ENCODE measurements around the gene BPIFB6.

BPIFB6 gene

GRCh38 chr20:32986331-32986966, 45.0 kb upstream of the BPIFB6 start:
- in situ Hi-C loops (cut with HindIII; ENCODE audit: low sequenced_read_pairs), result no loop called here
- TF ChIP-seq CTCF (IDR thresholded peaks at IDR 0.05; ENCODE audit: low read depth, low read length), result no peak
- no peak for DNase-seq (ENCODE audit: low read depth, low spot score)
- no peak overlapping the region for H3K4me3 ChIP-seq (ENCODE audit: low read depth, low read length)

- no peak for TF ChIP-seq CTCF (IDR thresholded peaks at IDR 0.05; ENCODE audit: low read depth, low read length)
- DNase-seq (ENCODE audit: low read depth, low spot score), result no peak
- in situ Hi-C loops (cut with HindIII; ENCODE audit: low sequenced_read_pairs), result no loop called here
- H3K4me3 ChIP-seq (ENCODE audit: low read depth, low read length), result no peak overlapping the region
These were observed 44.2 kb upstream of the BPIFB6 start for GRCh38 chr20:32987044-32987825.

DNA sequence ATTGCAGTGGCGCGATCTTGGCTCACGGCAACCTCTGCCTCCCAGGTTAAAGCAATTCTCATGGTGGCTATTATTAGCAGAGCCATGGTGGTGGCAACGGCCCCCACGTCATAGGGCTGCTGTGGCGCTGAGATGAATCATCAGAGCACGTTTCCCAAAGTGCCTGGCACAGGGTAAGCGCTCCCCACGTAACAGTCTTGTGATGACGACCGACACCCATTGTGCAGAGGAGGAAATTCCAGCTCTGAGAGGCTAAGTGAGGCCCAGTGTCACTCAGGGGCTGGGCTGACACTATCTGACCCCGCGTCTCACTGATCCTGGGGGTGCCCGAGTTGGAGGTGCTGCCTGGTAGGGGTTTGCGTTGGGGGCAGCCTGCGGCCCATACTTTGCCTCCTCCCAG, 43.4 kb upstream of the BPIFB6 start:
- no peak overlapping the region for H3K4me3 ChIP-seq (ENCODE audit: low read depth, low read length)
- in situ Hi-C loops (cut with HindIII; ENCODE audit: low sequenced_read_pairs), result no loop called here
- TF ChIP-seq CTCF (IDR thresholded peaks at IDR 0.05; ENCODE audit: low read depth, low read length), result no peak
- DNase-seq (ENCODE audit: low read depth, low spot score), result no peak

DNA sequence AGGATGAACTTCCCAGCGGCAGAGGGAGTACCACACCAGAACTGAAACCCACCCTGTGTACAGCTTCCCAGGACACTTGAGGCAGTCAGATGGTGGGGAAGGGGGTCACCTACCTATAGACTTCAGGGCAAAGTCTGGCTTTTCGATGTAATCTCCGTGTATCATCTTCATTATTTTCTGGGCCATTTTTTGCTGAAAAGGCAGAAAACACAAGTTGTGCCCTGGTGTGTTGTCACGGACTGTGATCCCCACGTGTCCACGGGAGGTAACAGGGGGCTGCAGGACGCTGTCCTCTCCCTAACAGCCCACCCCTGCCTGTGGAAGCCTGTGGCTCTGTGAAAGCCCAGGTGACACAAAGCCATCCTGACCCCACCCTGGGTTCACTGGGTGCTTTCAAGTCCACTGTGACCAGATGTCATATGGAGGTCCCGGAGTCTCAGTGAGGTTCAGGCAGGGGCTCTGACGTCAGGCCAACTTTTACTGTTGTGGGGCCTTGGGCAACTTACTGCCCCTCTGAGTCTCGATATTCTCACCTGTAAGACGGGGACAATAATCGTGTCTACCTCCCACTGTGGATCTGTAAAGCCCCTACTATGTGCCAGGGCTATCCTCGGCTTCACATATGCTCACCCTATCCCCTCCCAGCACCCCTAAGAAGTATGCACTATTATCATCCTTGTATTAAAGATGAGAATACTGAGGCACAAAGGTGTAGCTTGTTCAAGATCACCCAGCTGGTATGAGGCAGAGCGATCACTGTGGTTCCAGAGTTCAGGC, 41.8 kb upstream of the BPIFB6 start:
- no peak overlapping the region for H3K4me3 ChIP-seq (ENCODE audit: low read depth, low read length)
- in situ Hi-C loops (cut with HindIII; ENCODE audit: low sequenced_read_pairs), result no loop called here
- no peak for TF ChIP-seq CTCF (IDR thresholded peaks at IDR 0.05; ENCODE audit: low read depth, low read length)
- DNase-seq (ENCODE audit: low read depth, low spot score), result no peak

DNA sequence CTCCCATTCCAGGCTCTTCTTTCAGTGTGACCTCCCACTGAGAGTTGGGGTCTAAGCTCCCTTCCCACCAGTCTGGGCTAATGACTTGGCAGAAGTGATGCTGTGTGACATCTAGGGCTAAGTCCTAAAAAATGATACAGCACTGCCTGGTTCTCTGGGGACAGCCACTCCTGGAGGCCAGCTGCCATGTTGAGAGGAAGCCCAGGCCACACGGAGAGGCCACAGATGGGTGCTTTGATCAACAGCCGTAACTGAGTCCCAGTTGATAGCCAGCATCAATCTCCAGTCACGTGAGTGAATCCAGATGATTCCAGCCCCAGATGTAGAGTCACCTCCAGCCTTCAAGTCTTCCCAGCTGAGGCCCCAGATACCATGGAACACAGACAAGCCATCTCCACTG, 41.0 kb upstream of the BPIFB6 start:
- no peak overlapping the region for H3K4me3 ChIP-seq (ENCODE audit: low read depth, low read length)
- in situ Hi-C loops (cut with HindIII; ENCODE audit: low sequenced_read_pairs), result no loop called here
- no peak for TF ChIP-seq CTCF (IDR thresholded peaks at IDR 0.05; ENCODE audit: low read depth, low read length)

GRCh38 chr20:32991383-32991782, 40.1 kb upstream of the BPIFB6 start:
- H3K4me3 ChIP-seq (ENCODE audit: low read depth, low read length), result no peak overlapping the region
- in situ Hi-C loops (cut with HindIII; ENCODE audit: low sequenced_read_pairs), result no loop called here
- TF ChIP-seq CTCF (IDR thresholded peaks at IDR 0.05; ENCODE audit: low read depth, low read length), result no peak
- no peak for DNase-seq (ENCODE audit: low read depth, low spot score)

More for the DNA sequence above, 41.0 kb upstream of the BPIFB6 start:
- DNase-seq (ENCODE audit: low read depth, low spot score), result no peak
